C4-2B (cell line): ENCODE data around the gene RHEB.

Experiments
- H3K27ac ChIP-seq: fragments of 450-650 bp; 2 replicates; pipeline ENCODE4 v1.5.1; 2017
- ZFX ChIP-seq: fragments of 450-650 bp; IDR thresholded peaks from 2 replicates; pipeline ENCODE4 v1.6.1; 2017
- TF ChIP-seq, protein P1 (sequence below): fragments of 450-650 bp; conservative IDR thresholded peaks from 2 replicates; pipeline ENCODE4 v1.5.1; 2017; ENCODE audit warnings: mild to moderate bottlenecking

The RHEB gene

DNA sequence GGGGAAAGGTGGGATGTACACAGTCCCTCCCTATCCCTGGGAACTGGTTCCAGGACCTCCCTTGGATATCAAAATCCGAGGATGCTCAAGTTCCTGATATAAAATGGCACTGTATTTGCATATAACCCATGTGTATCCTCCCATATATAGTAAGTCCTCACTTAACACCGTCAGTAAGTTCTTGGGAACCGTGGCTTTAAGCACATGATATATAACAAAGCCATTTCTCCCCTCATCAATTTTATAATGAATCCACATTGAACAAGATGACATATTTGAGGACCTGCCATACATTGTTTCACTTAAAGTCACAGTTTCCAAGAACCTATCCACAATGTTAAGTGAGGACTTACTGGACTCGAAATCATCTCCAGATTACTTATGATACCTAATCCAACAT, 85.1 kb downstream of the RHEB start:
- no peak overlapping the region for H3K27ac ChIP-seq
- TF ChIP-seq, protein P1, sequence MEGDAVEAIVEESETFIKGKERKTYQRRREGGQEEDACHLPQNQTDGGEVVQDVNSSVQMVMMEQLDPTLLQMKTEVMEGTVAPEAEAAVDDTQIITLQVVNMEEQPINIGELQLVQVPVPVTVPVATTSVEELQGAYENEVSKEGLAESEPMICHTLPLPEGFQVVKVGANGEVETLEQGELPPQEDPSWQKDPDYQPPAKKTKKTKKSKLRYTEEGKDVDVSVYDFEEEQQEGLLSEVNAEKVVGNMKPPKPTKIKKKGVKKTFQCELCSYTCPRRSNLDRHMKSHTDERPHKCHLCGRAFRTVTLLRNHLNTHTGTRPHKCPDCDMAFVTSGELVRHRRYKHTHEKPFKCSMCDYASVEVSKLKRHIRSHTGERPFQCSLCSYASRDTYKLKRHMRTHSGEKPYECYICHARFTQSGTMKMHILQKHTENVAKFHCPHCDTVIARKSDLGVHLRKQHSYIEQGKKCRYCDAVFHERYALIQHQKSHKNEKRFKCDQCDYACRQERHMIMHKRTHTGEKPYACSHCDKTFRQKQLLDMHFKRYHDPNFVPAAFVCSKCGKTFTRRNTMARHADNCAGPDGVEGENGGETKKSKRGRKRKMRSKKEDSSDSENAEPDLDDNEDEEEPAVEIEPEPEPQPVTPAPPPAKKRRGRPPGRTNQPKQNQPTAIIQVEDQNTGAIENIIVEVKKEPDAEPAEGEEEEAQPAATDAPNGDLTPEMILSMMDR: no peak
- no peak for TF ChIP-seq ZFX

- TF ChIP-seq ZFX: no peak
- TF ChIP-seq, protein P1: no peak
- no peak overlapping the region for H3K27ac ChIP-seq
Observed at GRCh38 chr7:151433721-151434400, 85.8 kb downstream of the RHEB start.

DNA sequence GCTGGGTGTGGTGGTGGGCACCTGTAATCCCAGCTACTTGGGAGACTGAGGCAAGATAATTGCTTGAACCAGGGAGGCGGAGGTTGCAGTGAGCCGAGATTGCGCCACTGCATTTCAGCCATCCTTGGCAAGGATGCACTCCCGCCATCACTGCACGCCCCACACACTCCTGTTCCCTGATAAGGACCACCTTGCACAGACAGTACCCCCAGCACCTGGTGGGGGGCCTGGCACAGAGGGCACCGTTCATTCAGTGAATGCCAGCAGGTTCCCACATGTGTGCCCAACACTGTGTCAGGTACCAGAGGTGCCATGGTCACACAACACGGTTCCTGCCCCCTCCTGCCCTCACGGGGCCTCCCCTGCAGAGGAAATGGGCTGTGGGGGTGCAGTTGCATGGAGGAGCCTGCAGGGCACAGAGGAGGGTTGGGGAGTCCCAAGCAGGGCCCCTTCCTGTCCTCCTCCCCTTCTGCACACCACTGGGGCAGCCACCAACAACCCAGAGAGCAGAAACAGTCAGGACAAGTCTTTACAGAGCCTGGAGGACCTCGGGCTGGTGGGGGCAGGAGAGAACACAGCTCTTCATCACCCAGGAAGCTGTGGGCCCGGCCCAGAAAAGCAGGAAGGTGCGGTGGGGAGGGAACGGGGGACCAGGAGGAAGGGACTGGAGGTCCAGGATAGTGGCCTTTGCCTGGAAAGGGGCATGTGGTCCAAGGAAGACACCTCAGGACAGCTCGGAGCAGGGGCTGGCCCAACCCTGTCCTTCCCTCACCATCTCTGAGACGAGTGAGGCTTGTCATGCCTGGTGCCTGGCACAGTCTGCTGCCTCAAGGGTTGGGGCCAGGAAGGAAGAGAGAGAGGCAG, 86.8 kb downstream of the RHEB start:
- no peak for TF ChIP-seq ZFX
- TF ChIP-seq, protein P1: no peak
- H3K27ac ChIP-seq: no peak overlapping the region

- H3K27ac ChIP-seq: no peak overlapping the region
- TF ChIP-seq, protein P1: no peak
- TF ChIP-seq ZFX: no peak
Observed at GRCh38 chr7:151431768-151432311, 87.9 kb downstream of the RHEB start.

- TF ChIP-seq, protein P1: no peak
- TF ChIP-seq ZFX: no peak
- H3K27ac ChIP-seq: no peak overlapping the region
Observed at GRCh38 chr7:151431281-151431767, 88.4 kb downstream of the RHEB start.

DNA sequence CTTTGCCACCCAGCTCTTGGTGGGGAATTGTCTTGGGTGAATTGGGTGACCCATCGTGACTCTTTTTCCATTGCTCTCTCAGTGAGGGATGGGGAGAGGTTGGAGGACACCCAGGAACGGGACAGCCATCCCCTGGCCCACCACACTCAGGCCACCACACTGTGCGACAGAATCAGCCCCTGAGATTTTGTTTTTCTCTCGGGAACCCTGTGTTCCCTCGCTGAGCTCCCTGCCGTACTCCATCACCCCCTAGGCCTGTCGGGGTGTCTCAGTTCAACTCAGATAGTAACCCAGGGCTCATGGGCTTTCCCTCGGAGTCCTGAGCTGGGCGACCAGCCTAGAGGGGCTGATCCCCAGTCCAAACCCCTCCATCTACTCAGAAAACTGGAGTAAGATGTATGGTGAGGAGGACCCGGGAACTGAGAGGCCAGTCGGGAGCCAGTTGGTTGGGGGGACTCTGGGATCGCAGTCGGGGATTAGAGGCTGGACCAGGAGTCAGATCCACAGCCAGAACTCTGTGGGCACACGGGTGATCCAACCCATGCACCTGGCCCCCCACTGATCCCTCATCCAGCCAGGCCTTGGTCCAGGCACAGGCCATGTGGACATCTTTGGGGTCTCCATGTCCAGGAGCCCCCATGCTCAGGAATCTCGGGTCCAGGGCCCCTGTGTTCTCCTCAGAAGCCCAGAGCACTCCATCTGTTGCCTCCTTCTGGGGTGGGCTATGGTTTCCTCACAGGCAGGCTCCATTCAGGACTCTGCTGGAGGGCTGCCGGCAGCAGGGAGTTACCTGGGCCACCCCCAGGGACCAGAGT, 89.1 kb downstream of the RHEB start:
- no peak overlapping the region for H3K27ac ChIP-seq
- TF ChIP-seq, protein P1: no peak
- no peak for TF ChIP-seq ZFX
